ENCODE measurements around the gene NWD2. TPM values are rescaled to one million over a fixed set of nuclear protein-coding genes. Genes with fewer than 3 reads are reported as not detected.
"Not testable (repeated sequence)": the region's sequence is repeated elsewhere in the genome, so short reads cannot be mapped to it uniquely, and the experiment has no call there.

Gene NWD2
- total RNA-seq, 1 donor from 2014 or later = not detected

- DNase-seq (ENCODE audit: low read depth) = no peak
These were observed 148.8 kb downstream of the NWD2 start for GRCh38 chr4:37393321-37393720.

GRCh38 chr4:37393889-37394288, 149.3 kb downstream of the NWD2 start:
- no peak for DNase-seq (ENCODE audit: low read depth)

- DNase-seq (ENCODE audit: low read depth) = no peak
These were observed 153.0 kb downstream of the NWD2 start for GRCh38 chr4:37397505-37397904.

GRCh38 chr4:37400241-37400881, 155.8 kb downstream of the NWD2 start:
- no peak for DNase-seq (ENCODE audit: low read depth)

DNA sequence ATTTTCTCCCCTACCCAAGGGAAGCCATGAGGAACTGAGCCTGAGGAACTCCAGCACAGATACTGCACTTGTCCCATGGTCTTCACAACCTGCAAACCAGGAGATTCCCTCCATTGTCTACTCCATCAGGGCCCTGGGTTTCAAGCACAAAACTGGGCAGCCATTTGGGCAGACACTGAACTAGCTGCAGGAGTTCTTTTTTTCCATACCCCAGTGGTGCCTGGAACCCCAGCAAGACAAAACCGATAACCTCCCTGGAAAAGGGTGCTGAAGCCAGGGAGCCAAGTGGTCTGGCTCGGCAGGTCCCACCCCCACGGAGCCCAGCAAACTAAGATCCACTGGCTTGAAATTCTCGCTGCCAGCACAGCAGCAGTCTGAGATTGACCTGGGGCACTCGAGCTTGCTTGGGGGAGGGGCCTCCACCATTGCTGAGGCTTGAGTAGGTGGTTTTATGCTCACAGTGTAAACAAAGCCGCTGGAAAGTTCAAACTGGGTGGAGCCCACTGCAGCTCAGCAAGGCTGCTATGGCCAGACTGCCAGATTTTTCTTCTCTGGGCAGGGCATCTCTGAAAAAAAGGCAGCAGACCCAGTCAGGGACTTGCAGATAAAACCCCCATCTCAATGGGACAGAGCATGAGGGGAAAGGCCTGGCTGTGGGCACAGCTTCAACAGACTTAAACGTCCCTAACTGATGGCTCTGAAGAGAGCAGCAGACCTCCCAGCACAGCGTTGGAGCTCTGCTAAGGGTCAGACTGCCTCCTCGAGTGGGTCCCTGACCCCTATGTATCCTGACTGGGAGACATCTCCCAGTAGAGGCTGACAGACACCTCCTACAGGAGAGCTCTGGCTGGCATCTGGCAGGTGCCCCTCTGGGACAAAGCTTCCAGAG, 163.6 kb downstream of the NWD2 start:
- not testable (repeated sequence) for DNase-seq (ENCODE audit: low read depth)

- DNase-seq (ENCODE audit: low read depth) = not testable (repeated sequence)
These were observed 169.1 kb downstream of the NWD2 start for GRCh38 chr4:37413612-37414011.

- DNase-seq (ENCODE audit: low read depth) = no peak
These were observed 171.4 kb downstream of the NWD2 start for GRCh38 chr4:37415845-37416369.

DNA sequence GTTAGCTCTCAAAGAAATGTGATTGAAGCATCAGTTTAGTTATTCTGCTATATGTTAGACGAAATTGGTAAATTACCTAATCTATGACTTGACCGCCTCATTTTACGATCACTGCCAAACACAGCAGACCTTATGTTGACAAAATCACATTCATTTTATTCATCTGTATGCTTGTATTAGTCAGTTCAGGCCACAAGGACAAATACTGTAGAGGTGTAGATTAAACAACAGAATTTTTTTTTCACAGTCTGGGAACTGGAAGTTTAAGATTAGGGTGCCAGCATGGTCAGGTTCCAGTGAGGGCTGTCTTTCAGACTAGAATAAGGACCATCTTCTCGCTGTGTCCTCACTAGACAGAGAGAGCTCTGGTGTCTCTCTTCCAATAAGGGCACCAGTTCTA, 177.1 kb downstream of the NWD2 start:
- no peak for DNase-seq (ENCODE audit: low read depth)

- DNase-seq (ENCODE audit: low read depth) = no peak
These were observed 177.6 kb downstream of the NWD2 start for GRCh38 chr4:37422102-37422501.

GRCh38 chr4:37422638-37423037, 178.1 kb downstream of the NWD2 start:
- DNase-seq (ENCODE audit: low read depth) = no peak

GRCh38 chr4:37423310-37423709, 178.8 kb downstream of the NWD2 start:
- no peak for DNase-seq (ENCODE audit: low read depth)

DNA sequence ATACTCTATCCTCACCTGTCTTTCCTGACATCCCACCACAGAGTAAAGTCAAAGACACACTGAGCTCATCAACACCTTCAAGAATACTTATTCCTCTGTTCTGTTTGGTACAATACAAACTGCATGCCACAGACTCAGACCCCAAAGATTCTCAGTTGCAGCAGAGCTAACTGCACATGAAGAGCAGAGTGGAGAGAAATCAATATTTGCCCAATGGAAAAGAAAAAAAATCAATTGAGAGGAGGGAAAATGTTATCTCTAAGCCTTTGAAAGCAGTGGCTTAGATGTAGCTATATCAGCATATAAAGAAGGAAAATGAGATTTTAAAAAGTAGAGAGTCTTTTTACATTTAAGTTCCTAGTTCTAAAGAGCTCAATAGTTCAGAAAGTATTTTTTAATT, 180.2 kb downstream of the NWD2 start:
- DNase-seq (ENCODE audit: low read depth) = no peak

DNA sequence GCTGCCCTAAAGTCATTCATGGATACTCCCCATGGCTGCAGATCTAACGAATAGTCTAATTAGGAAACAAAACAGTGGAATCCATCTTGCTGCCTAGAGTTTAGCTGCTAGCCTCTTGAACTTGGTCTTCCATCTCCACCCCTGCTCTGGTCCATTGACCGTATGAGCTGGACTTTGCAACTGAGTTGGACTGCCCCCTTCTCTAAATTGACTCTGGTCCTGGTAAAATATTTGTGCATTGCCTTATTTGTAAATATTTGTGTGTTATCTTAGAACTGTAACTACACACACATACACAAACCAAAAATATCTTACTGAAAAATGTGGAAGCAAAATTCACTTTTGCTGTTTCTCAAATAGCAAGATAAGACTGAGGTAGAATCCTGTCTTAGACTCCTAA, 181.3 kb downstream of the NWD2 start:
- no peak for DNase-seq (ENCODE audit: low read depth)

GRCh38 chr4:37427193-37427592, 182.7 kb downstream of the NWD2 start:
- no peak for DNase-seq (ENCODE audit: low read depth)

DNA sequence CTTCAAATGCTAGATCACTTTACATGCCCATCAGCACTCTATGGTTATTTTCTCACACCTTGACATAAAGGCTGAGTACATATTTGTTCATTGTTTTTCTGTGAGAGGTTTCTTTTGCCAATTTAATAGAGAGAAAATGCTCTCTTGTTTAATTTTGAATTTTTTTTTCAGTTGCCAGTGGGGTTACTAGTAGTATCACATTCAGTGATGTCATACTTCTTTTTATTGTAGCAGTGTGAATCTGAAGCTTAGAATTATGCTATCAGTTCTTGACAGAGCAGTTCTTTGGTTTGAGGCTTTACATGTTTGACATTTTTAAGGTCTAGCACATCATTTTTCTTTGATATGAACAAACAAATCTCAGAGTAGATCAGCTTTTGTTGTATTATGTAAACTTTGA, 185.4 kb downstream of the NWD2 start:
- no peak for DNase-seq (ENCODE audit: low read depth)

- no peak for DNase-seq (ENCODE audit: low read depth)
These were observed 186.3 kb downstream of the NWD2 start for GRCh38 chr4:37430718-37431416.

- DNase-seq (ENCODE audit: low read depth) = no peak
These were observed 186.8 kb downstream of the NWD2 start for GRCh38 chr4:37431417-37431743.

- DNase-seq (ENCODE audit: low read depth) = no peak
These were observed 189.9 kb downstream of the NWD2 start for GRCh38 chr4:37434469-37434868.

GRCh38 chr4:37436546-37436945, 192.0 kb downstream of the NWD2 start:
- no peak for DNase-seq (ENCODE audit: low read depth)

DNA sequence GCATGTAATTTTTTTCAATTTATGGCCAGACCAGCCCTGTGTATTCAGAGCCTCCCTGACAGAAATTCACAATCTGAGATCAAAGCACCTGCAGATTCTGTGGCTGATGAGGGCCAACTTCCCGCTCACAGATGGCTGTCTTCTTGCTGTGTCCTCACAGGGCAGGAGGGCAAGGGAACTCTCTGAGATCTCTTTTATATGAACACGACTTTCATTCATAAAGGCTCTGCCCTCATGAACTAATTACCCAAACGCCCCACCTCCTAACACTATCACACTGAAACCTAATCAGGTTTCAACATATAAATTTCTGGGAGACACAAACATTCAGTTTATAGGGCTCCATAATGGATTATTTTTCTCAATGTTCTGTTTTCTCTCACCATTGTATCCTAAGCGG, 192.6 kb downstream of the NWD2 start:
- DNase-seq (ENCODE audit: low read depth) = no peak

- no peak for DNase-seq (ENCODE audit: low read depth)
These were observed 194.2 kb downstream of the NWD2 start for GRCh38 chr4:37438564-37439279.
